ENCODE data around the gene APP.

- TF ChIP-seq CTCF (IDR thresholded peaks at IDR 0.05) (no peak), ZFX (IDR thresholded peaks at IDR 0.05; ENCODE audit: borderline replicate concordance) (no peak)
Measured at GRCh38 chr21:25834381-25834780, 336.2 kb downstream of the APP start.

Data from 22Rv1 (cell line).